NCI-H82 (cell line): ENCODE results near the gene HINFP.
"Not testable (repeated sequence)": the region's sequence is repeated elsewhere in the genome, so short reads cannot be mapped to it uniquely, and the experiment has no call there.

Experiments
- DNase-seq: peaks from one replicate; lab custom pipeline; 2025; lab: John Stamatoyannopoulos, UW

Gene HINFP

DNA sequence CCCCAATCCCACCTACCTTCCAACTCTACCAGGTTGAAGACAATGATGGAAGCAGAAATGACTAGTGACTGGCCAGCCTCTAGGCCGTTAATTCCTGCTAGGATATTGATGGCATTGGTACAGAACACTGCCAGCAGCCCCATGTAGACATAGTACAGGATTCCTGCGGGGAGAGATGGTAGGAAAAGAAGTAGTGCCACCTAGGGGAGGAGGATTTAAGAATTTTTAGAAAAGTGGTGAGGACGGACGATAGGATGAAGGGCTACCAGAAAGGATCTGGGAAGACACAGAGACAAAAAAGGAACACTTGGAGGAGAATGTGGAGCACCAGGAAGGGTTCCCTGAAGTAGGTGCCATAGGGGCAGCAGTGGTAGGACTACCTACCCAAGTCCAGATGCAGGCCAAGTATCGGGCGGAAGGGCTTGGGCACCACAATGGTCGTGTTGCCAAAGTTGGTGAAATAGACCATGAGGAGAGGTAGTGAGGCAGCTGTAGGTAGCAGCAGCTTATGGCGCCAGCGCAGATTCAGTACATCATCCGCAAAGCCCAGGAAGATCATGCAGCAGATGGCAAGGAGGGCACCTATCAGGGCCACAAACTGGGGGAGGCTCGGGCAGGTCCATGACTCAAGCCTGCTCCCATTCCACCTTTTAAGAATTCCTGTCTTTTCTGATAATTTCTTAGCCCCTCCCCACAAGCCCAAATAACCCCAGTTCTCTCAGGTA is 21.0 kb upstream of the HINFP start:
- DNase-seq: peak; percentile 56

DNA sequence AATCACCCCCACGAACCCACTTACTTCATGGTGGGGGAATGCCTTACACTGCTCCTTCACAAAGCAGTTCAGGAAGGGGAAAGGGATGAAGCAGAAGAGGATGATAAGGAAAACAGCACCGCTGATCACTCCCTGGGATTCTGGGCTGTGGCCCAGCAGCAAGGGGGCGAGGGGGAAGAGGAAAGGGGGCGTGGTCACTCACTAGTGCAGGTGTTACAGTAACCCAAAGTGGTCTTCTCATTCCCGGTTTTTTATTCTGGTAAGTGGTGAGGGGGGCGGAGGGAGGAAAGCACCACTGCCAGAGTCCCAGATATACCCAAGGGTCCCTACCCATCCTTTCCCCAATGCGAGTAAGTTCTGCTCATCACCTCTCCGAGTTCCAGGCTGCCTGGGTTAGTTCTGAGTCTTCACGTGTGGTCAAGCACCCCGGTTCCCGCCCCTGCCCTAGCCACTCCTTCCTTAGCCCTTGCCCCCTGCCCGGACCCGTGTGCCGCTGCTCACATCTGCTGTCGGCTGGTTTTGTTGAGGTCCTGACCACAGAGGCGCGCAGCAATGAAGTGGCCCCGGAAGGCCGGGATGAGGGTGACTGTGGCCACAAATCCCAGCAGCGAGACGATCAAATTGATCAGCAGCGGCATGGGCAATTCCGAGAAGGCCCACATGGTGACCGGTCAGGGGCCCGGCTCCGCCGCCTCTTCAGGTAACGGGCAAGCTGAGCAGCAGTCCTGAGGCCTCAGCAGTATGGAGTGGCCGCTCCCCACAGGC is 20.2 kb upstream of the HINFP start:
- DNase-seq: peak; percentile 49

DNA sequence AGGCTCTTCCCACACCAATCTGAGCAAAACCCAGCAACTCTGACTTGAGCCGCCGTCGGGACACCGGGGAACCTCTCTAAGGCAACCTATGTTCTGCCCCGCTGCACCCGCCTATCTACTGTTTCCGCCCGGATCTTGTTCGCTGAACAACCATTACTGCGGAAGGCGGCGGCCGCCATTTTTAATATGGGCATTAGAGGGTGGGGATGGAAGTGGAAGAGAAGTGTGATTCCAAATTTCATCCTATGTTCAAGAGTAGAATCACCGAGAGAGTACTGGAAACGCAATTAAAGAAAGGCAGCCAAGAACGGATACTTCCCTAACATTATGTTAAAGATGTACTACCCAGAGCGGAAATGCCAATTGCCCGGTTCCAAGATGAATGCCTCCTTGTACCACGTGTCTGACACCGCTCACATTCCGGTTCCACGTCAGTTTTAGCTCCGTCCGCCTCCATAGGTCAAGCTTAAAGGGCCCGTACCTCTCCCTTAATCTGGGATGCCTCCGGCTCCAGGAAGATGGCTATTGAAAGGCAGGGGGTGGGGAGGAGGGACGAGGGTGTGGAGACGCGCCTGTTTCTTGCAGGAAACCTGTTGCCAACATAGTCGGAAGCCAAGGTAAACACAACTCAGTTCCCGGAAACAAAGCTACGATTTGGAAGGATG is 19.5 kb upstream of the HINFP start, which contains the start of gene DPAGT1:
DPAGT1 (minus strand) TSS at position 95 of the 665 bp plus-strand sequence. CDS start 198 bp downstream, outside the sequence.
- peak; percentile 97 for DNase-seq

DNA sequence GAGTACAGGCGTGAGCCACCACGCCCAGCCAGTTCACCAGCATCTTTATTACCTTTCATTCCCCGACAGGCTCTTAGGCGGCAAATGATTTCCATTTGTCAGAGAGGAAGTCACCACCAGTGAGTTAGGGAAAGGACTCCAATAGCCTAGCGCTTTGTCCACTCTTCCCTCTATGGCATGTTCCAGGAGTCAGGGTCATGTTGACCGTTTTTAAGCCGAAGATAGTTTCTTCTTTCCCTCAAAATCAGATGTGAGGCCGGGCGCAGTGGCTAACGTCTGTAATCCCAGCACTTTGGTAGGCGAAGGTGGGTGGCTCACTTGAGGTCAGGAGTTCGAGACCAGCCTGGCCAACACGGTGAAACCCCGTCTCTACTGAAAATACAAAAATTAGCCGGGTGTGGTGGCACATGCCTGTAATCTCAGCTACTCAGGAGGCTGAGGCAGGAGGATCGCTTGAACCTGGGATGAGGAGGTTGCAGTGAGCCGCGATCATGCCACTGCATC is 18.2 kb upstream of the HINFP start:
- not testable (repeated sequence) for DNase-seq

DNA sequence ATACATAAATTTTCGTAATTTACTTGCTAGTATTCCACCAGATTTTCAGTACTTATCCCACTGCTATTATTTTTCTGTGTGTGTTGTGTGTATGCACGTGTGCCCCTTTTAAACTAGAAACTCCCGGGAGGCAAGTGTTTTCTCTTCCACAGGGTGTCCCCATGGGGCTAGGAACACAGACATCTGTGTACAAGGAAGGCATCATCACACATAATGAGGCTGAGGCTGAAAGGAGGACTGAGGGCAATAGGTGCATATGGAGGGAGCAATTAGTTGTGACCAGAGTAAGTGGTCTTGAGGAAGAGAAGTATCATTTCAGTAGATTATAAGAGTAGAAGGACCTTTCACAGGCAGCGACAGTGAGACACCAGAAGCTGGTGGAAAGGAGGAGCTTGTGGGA is 17.6 kb upstream of the HINFP start:
- peak; percentile 70 for DNase-seq

DNA sequence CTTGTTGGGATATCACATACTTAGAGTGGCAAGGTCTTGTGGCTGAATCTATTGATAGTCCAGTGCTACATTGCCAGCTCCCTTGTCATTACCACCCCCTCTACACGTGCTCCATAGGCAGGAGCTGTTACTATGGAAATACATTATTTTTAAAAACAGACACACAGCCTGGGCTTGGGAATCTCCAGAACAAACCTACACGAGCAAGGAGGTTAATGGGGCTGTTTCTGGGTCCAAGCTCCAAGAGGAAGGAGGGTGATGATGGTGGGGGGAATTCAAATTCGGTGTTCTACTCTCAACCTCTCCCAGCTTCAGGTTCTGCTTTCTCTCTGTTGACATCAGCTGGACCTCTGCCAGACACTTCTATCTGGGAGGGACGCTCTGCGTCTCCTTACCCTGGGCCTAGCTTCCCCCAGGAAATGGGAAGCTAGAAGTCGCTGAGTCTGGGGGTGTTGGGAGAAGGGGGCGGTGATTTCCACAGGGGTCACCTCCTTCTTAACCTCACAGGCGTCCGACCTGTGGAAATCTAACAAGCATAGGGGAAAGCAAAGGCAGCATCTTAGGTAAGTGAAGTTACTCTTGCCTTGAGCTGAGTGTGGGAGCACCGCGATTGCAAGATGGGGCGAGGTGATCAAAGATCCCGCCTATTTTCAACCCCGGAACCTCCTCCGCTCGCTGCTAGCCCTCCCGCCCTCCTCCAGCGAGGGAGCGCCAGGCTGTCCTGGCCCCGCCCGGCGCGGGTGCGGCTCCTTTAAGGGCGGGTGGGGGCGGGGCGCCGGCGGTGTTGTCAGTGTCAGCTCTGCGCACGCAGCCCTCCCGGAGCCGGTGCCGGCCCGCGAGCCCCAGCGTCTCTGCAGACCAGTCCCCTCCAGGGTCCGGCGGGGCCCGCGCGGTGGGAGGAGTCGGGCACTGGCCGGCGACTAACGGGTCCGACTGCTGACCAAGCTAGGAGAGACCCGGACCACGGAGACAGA is 14.5 kb upstream of the HINFP start, which contains the start of gene C2CD2L:
C2CD2L (plus strand) TSS at position 781 of the 974 bp plus-strand sequence. CDS start 398 bp downstream, outside the sequence.
- DNase-seq: peak; percentile 93

DNA sequence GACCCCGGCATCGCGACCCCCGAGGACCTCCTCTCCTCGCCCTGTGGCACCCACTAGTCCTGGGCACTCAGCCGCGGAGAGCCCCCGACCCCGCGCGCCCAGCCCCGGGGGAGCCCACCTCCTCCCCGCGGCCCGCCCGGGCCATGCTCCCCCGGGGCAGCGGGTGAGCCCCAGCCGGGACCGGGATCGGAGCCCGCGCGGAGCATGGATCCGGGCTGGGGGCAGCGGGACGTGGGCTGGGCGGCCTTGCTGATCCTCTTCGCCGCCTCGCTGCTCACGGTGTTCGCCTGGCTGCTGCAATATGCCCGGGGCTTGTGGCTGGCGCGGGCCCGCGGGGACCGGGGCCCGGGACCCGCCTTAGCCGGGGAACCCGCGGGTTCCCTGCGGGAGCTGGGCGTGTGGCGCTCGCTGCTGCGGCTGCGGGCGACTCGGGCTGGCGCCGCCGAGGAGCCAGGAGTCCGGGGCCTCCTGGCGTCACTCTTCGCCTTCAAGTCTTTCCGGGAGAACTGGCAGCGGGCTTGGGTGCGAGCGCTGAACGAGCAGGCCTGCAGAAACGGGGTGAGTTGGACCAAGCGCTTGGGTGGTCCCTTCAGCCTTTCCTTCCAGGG is 13.7 kb upstream of the HINFP start:
- no peak for DNase-seq

DNA sequence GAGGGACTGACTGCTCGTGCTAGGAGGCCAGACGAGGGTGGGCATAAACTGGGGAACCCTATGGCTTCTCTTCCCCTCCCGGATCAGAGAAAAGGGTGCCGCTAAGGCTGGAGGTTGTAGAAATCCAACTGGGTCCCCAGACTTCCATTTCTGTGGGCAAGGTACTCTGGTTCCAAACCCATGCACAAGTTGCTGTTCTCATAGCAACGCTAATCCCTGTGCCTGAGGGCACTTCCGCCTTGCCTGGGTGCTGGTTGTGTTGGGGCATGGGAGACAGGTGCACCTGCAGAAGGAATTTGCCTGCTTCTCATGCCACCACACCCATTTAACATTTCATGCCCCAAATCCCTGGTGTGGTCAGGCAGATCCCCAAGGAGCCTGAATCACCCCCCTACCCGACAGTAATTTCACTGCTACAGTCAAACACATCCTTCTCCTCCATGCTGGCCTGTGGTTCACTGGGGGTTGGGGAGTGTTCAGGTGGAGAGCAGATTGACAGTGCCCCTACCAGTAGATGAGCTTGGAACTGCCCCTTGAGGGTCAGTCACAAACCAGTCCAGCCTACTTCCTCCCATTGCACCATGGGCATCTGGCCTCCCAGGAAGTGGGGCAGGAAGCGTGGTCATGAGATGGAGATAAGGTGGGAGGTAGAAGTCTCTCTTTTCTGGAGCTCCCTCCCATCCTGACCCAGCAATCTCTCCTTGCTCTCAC is 13.1 kb upstream of the HINFP start:
- peak; percentile 63 for DNase-seq

DNA sequence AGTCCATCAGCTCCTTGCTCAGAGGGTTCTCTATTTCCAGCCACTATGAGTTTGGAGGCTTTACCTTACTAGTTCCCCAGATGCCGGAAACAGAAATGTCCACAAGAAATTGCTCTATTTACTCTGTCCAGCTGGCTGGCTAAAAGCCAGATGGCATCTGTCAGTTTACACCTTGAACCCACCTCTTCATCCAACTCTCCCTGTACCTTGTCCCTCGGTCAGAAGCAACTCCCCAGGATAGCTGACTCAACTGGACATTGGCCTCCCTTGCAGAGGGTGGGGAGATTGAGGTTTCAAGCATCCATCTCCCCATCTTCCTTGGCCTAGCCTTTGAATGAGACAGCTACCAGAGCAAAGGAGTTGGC is 12.5 kb upstream of the HINFP start:
- DNase-seq: no peak

DNA sequence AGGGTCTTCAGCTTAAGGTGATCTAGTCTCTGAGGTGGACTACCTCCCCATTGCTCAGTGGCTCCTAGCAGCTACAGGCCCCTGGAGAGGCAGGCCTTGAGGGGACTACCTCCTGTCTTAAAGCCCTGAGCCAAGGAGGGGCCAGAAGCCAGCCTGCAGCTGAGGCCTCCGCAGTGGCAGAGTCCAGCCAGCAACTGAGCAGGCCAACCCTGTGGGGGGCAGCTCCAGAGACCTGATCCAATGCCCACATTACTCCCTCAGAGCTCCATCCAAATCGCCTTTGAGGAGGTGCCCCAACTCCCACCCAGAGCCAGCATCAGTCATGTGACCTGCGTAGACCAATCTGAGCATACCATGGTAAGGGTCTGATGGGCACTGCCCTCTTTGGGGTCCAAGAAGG is 11.5 kb upstream of the HINFP start:
- no peak for DNase-seq

DNA sequence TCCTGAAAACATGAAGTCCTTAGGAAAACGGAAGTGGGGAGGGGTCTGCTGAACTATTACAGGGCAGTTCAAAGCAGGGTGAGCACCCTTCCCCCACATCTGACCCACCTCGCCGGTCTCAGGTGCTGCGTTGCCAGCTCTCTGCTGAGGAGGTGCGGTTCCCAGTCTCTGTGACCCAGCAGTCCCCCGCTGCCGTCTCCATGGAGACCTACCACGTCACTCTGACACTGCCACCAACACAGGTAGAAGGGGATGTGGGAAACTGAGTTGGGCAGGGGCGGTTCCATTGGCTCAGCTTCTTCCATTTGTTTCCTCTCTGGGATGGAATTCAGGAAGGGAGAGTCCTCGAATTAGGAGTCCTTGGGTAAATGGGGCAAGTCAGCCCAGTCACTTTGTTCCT is 10.9 kb upstream of the HINFP start:
- DNase-seq: no peak

DNA sequence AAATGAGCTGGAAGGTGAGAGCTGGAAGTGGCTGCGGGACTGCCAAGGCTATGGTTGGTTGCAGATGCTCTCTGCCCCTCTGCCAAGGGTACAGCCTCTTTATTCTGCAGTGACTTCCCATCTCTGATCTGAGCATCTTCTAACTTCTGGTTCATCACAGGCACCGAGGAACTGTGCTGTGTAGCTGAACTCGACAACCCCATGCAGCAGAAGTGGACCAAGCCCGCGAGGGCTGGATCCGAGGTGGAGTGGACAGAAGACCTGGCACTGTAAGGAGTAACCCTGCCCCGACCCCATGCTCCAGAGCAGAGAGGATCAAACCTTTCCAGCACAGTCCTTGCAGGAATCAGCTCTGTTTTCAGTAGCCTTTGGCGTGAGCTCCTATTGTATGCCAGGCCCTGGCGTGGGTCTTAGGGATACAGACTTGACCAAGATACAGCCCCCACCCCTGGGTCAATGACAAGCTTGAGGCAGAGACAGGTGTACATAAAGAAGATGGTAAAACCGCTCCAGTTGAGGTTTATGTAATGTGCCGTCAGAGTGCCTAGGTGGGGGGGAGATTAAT is 9.9 kb upstream of the HINFP start:
- no peak for DNase-seq

DNA sequence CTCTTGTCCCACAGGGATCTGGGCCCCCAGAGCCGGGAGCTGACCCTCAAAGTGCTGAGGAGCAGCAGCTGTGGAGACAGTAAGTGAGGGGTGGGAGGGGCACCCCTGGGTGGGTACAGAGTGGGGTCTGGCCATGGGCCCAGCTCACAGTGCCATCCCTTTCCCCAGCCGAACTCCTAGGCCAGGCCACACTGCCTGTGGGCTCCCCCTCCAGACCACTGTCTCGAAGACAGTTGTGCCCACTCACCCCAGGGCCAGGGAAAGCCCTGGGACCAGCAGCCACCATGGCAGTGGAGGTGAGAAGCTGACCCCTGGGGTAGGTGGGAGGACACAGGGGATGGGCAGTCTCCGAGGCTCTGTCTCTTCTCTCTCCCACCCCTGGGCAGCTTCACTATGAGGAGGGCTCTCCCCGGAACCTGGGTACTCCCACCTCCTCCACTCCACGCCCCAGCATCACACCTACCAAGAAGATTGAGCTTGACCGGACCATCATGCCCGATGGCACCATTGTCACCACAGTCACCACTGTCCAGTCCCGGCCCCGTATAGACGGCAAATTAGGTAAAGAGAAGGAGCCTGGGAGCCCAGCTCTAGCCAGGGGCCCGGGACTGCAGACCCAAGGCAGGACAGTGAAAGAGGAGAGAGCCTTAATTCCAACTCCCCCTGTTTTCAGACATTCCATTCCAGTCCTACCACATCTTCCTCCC is 8.9 kb upstream of the HINFP start:
- no peak for DNase-seq

DNA sequence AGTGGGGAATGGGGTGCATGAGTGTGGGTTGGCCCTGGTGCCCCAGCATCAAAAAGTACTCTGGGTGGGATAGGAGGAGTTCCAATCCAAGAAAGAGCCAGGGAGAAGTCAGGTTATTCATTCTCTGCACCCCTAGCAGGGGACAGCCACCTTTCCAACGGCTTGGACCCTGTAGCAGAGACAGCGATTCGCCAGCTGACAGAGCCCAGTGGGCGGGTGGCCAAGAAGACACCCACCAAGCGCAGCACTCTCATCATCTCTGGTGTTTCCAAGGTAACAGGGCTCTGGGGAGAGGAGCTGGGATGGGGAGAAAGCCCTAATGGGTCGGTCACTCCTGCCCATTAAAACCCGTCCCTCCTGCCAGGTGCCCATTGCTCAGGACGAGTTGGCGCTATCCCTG is 7.7 kb upstream of the HINFP start:
- DNase-seq: no peak

DNA sequence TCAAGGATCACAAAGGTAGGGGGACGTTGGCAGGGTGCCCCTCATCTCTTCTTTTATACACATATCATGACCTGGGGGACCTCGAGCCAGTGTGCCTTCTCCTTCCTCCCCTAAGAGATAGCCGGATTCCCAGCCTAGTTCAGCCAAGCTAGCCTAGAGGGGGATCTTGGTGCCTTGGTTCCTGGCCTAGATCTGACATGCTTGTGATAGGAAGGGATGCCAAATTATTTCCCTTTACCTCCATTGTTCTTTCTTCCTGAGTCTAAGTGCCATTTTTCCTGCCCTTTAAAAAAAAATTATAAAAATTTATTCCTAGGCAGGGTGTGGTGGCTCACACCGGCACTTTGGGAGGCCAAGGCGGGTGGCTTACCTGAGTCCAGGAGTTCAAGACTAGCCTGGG is 7.0 kb upstream of the HINFP start:
- no peak for DNase-seq

DNA sequence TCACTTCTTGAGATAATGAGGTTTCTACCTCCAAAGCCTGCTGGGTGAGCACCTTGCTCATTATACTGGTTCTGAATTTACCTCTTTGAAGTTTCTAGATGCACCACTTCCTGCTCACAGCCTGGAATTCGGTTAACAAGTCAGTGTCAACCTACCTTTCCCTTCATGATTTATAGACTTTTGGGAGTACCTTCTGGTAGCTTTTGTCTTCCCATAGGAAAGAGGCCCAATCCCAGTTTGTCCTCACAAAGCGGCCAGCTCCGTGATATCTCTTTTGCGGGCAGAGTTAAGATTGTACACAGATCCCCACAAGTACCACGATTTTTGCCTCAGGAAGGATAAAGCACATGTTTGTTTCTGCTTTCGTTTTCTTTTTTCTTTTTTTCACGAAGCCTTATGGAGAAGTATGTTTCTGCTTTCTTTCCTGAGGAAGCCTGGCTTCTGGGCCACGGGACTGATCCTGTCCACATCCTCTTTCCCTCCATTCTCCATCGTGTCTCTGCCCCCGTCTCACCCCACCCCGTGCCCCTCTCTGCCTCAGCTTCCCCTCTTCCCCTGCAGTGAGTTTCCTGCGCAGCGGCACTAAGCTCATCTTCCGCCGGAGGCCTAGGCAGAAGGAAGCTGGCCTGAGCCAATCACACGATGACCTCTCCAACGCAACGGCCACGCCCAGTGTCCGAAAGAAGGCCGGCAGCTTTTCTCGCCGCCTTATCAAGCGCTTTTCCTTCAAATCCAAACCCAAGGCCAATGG is 5.7 kb upstream of the HINFP start:
- no peak for DNase-seq

DNA sequence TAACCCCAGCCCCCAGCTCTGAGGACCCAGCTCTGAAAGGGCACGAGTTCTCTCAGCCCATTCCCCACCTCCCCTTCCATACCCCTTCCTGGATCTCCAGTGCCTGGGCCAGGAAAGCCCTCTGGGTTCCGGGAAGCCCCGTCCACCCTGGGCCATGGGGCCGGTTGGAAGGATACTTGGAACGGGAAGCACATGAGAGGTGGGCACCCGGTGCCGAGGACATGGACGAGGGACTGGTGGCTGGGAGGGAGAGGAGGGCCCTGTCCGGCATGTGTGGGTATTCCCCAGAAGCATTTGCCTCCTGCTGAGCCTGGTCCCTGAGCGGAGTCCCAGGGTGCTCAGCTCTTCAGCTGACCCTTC is 5.2 kb upstream of the HINFP start:
- DNase-seq: no peak

DNA sequence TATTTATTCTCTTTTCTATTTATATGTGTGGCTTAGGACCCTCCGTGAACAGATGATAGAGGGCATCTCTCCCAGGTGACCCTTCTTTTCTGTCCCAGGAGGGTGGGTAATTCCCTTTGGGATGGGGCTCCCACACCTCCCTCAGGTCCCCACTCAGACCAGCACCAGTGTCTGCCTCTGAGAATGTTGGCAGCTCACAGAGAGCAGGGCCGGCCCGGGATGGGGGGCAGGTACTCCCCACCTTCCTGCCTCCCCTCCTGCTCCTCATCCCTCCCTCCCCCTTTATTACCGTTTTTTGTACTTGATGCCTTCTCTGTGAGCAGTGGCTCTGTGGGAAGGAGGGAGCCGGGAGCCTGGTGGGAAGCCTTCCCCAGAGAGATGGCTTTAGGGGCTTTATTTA is 4.8 kb upstream of the HINFP start:
- DNase-seq: no peak
